IPS-18c (cell line): ENCODE results near the gene SUN2.

ENCODE experiments used
- H3K4me3 ChIP-seq: 2 replicates; pipeline ENCODE4 v1.7.0; 2013; ENCODE audit warnings: low read depth, mild to moderate bottlenecking, low read length, moderate library complexity; ENCODE audit not compliant: insufficient read depth
- H3K9me3 ChIP-seq: one replicate; pipeline ENCODE4 v1.6.1; 2013; ENCODE audit warnings: mild to moderate bottlenecking, low read length, moderate library complexity; ENCODE audit not compliant: control insufficient read depth, insufficient read depth

Gene SUN2

DNA sequence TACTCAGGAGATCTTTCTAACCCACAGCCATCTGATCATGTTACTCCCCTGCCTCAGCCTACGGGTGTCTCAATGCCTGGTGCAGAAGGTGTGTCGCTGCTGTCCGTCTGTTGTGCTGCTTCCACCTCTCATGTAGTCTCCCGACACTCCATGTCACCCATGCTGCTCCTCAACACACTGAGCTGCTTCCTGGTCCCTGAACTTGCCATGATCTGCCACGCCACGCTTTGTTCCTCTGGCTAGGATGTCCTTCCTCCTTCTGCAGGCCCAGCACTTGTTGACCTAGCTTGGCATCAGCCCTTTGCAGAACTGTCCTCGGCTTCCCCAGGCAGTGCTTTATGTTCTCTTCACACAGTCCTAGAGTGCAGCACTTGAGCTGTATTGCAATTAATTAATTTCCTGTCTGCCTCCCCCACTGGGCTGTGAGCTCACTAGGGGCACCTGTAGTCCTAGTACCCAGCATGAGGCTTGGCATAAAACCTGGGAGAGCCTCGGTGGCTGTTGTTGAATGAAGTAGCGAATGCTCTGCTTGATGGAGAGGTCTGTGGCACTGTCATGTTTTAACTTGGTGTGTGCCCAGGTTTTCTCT is 40.5 kb downstream of the SUN2 start:
- H3K4me3 ChIP-seq, result no peak overlapping the region
- no peaks in the 10 kb centered on the region for H3K9me3 ChIP-seq

GRCh38 chr22:38713921-38714320 is 41.9 kb downstream of the SUN2 start:
- no peak overlapping the region for H3K4me3 ChIP-seq
- H3K9me3 ChIP-seq, result no peaks in the 10 kb centered on the region

DNA sequence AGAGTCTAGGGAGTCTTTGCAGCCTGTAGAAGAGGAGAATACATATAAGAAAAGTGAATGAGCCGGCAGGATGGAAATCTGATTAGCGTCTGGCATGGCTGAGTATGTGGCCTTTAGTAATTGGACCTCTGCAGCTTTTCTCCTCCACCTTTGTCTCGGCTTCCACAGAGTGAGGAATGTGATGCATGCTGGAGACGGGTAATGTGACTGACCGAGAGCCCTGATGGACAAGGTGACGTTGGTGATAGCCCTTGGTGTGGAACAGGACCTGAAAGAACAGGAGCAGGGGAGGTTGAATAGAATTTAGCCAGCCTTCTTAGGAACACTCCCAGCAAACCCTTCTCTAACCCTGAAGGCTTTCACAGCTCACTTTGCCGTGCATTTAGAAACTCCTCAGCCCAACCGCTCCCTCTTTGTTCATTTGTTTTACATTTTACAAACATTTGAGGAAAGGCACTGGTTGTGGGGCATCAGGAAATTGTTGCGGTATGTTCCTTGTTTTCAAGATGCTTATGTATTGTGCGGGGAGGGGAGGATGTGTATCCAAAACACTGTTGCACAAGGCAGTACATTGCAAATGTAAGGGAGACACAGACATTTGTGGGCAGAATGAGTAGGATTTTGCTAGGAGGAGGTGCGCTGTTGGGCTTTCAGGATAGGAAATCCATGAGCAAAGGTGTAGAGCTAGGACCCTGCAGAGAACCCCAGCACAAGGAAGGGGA is 43.2 kb downstream of the SUN2 start:
- H3K4me3 ChIP-seq, result no peak overlapping the region
- no peaks in the 10 kb centered on the region for H3K9me3 ChIP-seq

- H3K4me3 ChIP-seq, result no peak overlapping the region
- H3K9me3 ChIP-seq, result no peaks in the 10 kb centered on the region
These were observed 44.9 kb downstream of the SUN2 start for GRCh38 chr22:38710866-38711265.

DNA sequence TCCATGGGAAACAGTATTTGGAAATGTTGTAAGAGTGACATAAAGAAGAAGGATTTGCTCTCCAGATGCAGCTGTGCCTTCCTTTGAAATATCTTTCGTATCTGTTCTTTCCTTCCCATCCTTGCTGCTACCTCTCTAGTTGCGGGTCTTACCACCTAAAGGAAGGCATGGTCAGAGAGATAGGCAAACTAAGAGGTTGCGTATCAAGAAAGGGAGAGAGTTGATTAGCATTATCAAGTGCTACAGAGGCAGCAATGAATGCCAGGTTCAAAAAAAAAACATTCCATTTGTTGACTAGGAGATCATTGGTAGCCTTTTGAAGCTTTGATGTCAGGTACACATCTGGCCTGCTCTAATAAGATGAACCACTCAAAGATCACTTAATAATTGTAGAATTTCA is 45.4 kb downstream of the SUN2 start:
- no peaks in the 10 kb centered on the region for H3K9me3 ChIP-seq
- no peak overlapping the region for H3K4me3 ChIP-seq

DNA sequence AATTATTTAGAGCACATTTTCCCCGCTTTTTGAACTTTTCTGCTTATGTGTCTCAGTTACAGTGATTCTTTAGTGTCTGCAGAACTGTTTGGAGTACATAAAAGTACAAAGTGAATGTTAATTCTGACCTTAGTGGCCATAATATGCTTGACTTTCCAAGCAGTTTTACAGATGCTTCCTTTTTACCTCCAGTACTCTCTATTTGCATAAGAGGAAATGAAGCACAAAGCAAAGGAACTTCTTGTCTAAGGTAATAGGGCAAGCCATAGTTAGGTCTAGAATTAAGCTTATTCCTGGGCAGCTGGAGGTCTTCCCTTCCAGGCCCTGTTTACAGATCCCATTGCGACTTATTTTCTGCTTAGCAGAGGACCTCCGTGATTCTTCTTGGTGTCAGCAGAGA is 46.5 kb downstream of the SUN2 start:
- Histone ChIP-seq H3K9me3 (no peaks in the 10 kb centered on the region), H3K4me3 (no peak overlapping the region)

GRCh38 chr22:38707984-38708383 is 47.8 kb downstream of the SUN2 start:
- H3K4me3 ChIP-seq, result no peak overlapping the region
- no peaks in the 10 kb centered on the region for H3K9me3 ChIP-seq

GRCh38 chr22:38707346-38707745 is 48.5 kb downstream of the SUN2 start:
- Histone ChIP-seq H3K9me3 (no peaks in the 10 kb centered on the region), H3K4me3 (peak overlapping the region; percentile 89)

GRCh38 chr22:38706901-38707195 is 49.0 kb downstream of the SUN2 start:
- Histone ChIP-seq H3K4me3 (peak overlapping the region; percentile 89), H3K9me3 (no peaks in the 10 kb centered on the region)

- Histone ChIP-seq H3K4me3 (peak overlapping the region; percentile 89), H3K9me3 (no peaks in the 10 kb centered on the region)
These were observed 49.5 kb downstream of the SUN2 start for GRCh38 chr22:38706101-38706900.

GRCh38 chr22:38705235-38706100 is 50.3 kb downstream of the SUN2 start, which contains the start of gene GTPBP1:
GTPBP1 (plus strand) TSS chr22:38705944; CDS start chr22:38705956, 12 bp downstream.
- no peaks in the 10 kb centered on the region for H3K9me3 ChIP-seq
- peak within 1 kb of the TSS; percentile 89 for H3K4me3 ChIP-seq

DNA sequence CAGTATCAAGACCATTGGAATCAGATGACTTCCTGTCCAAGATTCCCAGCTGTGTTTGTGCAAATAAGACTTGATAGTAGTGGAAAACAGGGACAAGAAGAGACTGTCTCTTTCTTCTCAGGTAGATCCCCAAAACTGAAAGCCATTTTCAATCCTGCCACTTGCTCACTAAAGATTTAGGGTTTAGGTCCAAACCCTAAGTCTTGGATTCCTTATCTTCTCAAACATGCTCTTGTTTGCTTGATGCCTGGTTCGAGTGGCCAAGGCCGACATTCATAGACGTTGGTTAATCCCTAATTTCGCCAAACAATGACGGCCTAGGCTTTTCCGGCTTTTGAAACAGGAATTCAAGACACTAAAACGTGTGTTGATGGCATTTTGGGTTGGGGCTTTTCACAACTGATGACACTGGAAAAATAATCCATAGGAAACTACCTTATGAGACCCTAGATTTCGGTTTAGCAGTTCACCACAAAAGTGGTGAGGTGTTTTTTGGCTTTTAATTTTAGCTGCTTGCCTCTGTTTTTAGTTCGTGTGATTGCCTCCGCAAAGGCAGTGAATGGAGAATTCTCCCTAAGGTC is 51.1 kb downstream of the SUN2 start:
- no peaks in the 10 kb centered on the region for H3K9me3 ChIP-seq
- H3K4me3 ChIP-seq, result peak overlapping the region; percentile 2; the same call in 1 of the 2 replicates

GRCh38 chr22:38700789-38701628 is 54.8 kb downstream of the SUN2 start, which contains the start of gene JOSD1:
JOSD1 (minus strand) TSS chr22:38700943; CDS start chr22:38699987, 956 bp downstream.
- H3K4me3 ChIP-seq, result peak within 1 kb of the TSS; percentile 95
- no peaks in the 10 kb centered on the region for H3K9me3 ChIP-seq

DNA sequence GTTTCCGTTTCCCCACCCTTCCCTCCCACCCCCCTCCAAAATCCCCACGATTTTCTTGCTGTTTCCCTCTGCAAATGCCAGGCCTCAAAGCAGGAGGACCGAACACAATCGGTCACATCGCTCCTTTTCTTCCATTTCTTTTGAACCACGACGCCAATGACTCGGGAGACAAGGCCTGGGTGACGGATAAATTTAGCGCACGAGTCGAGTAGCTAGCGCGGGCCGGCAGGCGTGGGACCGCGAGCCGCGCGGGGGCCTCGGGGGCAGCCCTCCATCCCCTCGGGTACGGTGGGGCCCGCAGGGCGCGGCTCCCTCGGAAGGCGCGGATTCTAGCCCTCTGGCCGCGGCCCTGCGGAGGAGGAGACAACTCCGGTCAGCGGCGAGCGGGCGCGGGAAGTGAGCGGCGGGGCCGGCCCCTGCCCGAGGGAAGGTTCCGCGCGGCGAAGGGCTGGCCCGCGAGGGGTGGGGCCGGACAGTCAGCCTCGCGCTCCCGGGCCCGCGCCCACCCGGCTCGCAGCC is 55.5 kb downstream of the SUN2 start:
- Histone ChIP-seq H3K4me3 (peak overlapping the region; percentile 95), H3K9me3 (no peaks in the 10 kb centered on the region)

DNA sequence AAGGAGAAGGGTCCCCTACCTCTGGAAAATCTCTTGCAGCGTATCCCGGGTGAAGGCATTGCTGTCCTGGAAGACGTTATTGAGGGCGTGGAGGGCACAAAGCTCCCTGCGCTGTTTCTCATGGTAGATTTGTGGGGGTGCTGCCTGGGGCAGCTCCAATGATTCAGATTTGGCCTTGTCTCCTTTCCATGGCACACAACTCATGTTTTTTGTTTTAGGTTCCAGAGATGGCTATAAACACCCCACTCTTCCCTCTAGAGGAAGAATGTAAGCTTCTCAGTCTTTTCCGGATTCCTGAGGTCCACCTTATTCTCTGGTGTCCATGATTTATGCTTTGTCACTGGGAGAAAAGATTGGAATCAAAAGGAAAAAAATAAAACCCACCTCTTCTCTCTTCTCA is 56.0 kb downstream of the SUN2 start:
- H3K9me3 ChIP-seq, result no peaks in the 10 kb centered on the region
- H3K4me3 ChIP-seq, result peak overlapping the region; percentile 95

- Histone ChIP-seq H3K9me3 (no peaks in the 10 kb centered on the region), H3K4me3 (peak overlapping the region; percentile 95; the same call in 1 of the 2 replicates)
These were observed 56.7 kb downstream of the SUN2 start for GRCh38 chr22:38699143-38699542.
